HEK293 (cell line): ENCODE results near the gene ZFYVE1.

Source experiments
- CTCF ChIP-seq: fragments of 450-650 bp; formaldehyde crosslinking; IDR thresholded peaks from 2 replicates; pipeline ENCODE4 v1.5.1; 2016; ENCODE audit warnings: missing biosample characterization, missing genetic modification characterization
- GLIS2 ChIP-seq: fragments of 450-650 bp; formaldehyde crosslinking; IDR thresholded peaks from 2 replicates; pipeline ENCODE4 v1.5.1; 2016; ENCODE audit warnings: missing biosample characterization, missing genetic modification characterization
- KLF10 ChIP-seq: fragments of 450-650 bp; IDR thresholded peaks from 2 replicates; pipeline ENCODE4 v1.5.1; 2018; ENCODE audit warnings: missing biosample characterization, mild to moderate bottlenecking, missing genetic modification characterization
- PATZ1 ChIP-seq: fragments of 450-650 bp; formaldehyde crosslinking; IDR thresholded peaks from 2 replicates; pipeline ENCODE4 v1.5.1; 2016; ENCODE audit warnings: missing biosample characterization, missing genetic modification characterization
- PRDM10 ChIP-seq: fragments of 450-650 bp; formaldehyde crosslinking; IDR thresholded peaks from 2 replicates; pipeline ENCODE4 v1.5.1; 2016; ENCODE audit warnings: missing biosample characterization, missing genetic modification characterization
- REST ChIP-seq: fragments of 450-650 bp; formaldehyde crosslinking; IDR thresholded peaks from 2 replicates; pipeline ENCODE4 v1.5.1; 2016; ENCODE audit warnings: missing biosample characterization, missing genetic modification characterization
- ZBTB44 ChIP-seq: fragments of 450-650 bp; IDR thresholded peaks from 2 replicates; pipeline ENCODE4 v1.5.1; 2018; ENCODE audit warnings: missing biosample characterization, mild to moderate bottlenecking, missing genetic modification characterization
- ZEB2 ChIP-seq: fragments of 450-650 bp; formaldehyde crosslinking; IDR thresholded peaks from 2 replicates; pipeline ENCODE4 v1.5.1; 2016; ENCODE audit warnings: missing biosample characterization, missing genetic modification characterization
- ZFP3 ChIP-seq: fragments of 450-650 bp; formaldehyde crosslinking; IDR thresholded peaks from 2 replicates; pipeline ENCODE4 v1.5.1; 2016; ENCODE audit warnings: low read depth, missing biosample characterization, missing genetic modification characterization
- ZFP37 ChIP-seq: fragments of 450-650 bp; formaldehyde crosslinking; IDR thresholded peaks from 2 replicates; pipeline ENCODE4 v1.5.1; 2016; ENCODE audit warnings: missing biosample characterization, missing genetic modification characterization
- ZNF513 ChIP-seq: fragments of 450-650 bp; IDR thresholded peaks from 2 replicates; pipeline ENCODE4 v1.5.1; 2018; ENCODE audit warnings: missing biosample characterization, missing genetic modification characterization
- ZSCAN18 ChIP-seq: fragments of 450-650 bp; formaldehyde crosslinking; IDR thresholded peaks from 2 replicates; pipeline ENCODE4 v1.5.1; 2016; ENCODE audit warnings: missing biosample characterization, missing genetic modification characterization
- ZSCAN5A ChIP-seq: fragments of 450-650 bp; formaldehyde crosslinking; IDR thresholded peaks from 2 replicates; pipeline ENCODE4 v1.5.1; 2016; ENCODE audit warnings: missing biosample characterization, missing genetic modification characterization

GRCh38 chr14:72962829-72963312 is 64.0 kb downstream of the ZFYVE1 start:
- TF ChIP-seq REST (tag by site-specific recombination), result no peak
- TF ChIP-seq ZEB2 (tag by site-specific recombination), result no peak
- TF ChIP-seq ZFP3 (tag by site-specific recombination), result no peak
- no peak for TF ChIP-seq CTCF
- TF ChIP-seq ZSCAN5A (tag by site-specific recombination), result no peak
- TF ChIP-seq GLIS2, result no peak
- TF ChIP-seq ZBTB44 (tag by site-specific recombination), result peak; percentile 11; the same call in 1 of the 2 replicates
- TF ChIP-seq PATZ1, result peak; percentile 65
- TF ChIP-seq KLF10 (tag by site-specific recombination), result peak; percentile 65; the same call in 1 of the 2 replicates
- no peak for TF ChIP-seq ZNF513 (tag by site-specific recombination)
- TF ChIP-seq PRDM10 (tag by site-specific recombination), result no peak
- TF ChIP-seq ZSCAN18 (tag by site-specific recombination), result no peak
- no peak for TF ChIP-seq ZFP37 (tag by site-specific recombination)
